ELF-1 (cell line): Measurements from ENCODE around the gene ATP4A.
A peak's percentile ranks its signal among the peaks of the same experiment; 100 is the strongest.

Source experiments
- DNase-seq: peaks from one replicate; pipeline ENCODE4 v3.0.0-alpha.2; 2016; ENCODE audit warnings: low read depth, low spot score

ATP4A gene

GRCh38 chr19:35565016-35565856, 1.8 kb upstream of the ATP4A start:
- no peak for DNase-seq

GRCh38 chr19:35562776-35563175, 682 bp downstream of the ATP4A start:
- DNase-seq, result no peak

GRCh38 chr19:35562336-35562735, 1.1 kb downstream of the ATP4A start:
- DNase-seq, result no peak

GRCh38 chr19:35561436-35561835, 2.0 kb downstream of the ATP4A start:
- no peak for DNase-seq

- DNase-seq, result no peak
Measured at GRCh38 chr19:35560677-35561076, 2.8 kb downstream of the ATP4A start.

GRCh38 chr19:35560271-35560670, 3.2 kb downstream of the ATP4A start:
- no peak for DNase-seq

- no peak for DNase-seq
Measured at GRCh38 chr19:35559781-35560180, 3.7 kb downstream of the ATP4A start.

GRCh38 chr19:35559281-35559659, 4.2 kb downstream of the ATP4A start:
- DNase-seq, result peak; percentile 39

- DNase-seq, result no peak
Measured at GRCh38 chr19:35558400-35559280, 4.8 kb downstream of the ATP4A start.

- DNase-seq, result peak; percentile 94
Measured at GRCh38 chr19:35557539-35558399, 5.7 kb downstream of the ATP4A start.

GRCh38 chr19:35556846-35557538, 6.5 kb downstream of the ATP4A start:
- no peak for DNase-seq

- no peak for DNase-seq
Measured at GRCh38 chr19:35556025-35556590, 7.3 kb downstream of the ATP4A start.

- peak; percentile 78 for DNase-seq
Measured at GRCh38 chr19:35555301-35556005, 8.0 kb downstream of the ATP4A start.

- DNase-seq, result no peak
Measured at GRCh38 chr19:35554076-35554475, 9.4 kb downstream of the ATP4A start.

GRCh38 chr19:35553385-35554000, 10.0 kb downstream of the ATP4A start:
- no peak for DNase-seq

- no peak for DNase-seq
Measured at GRCh38 chr19:35552534-35553384, 10.7 kb downstream of the ATP4A start.

GRCh38 chr19:35551091-35551810, 12.2 kb downstream of the ATP4A start:
- no peak for DNase-seq

- no peak for DNase-seq
Measured at GRCh38 chr19:35549879-35550523, 13.5 kb downstream of the ATP4A start.
